HepG2 (cell line): ENCODE measurements around the gene ANKK1. TPM values are rescaled to one million over a fixed set of nuclear protein-coding genes. Genes with fewer than 3 reads are reported as not detected.

Experiments
- ATAC-seq: fragments of 200-7000 bp; cut with Tn5 transposase; 3 replicates; pipeline ENCODE4 v1.9.1; 2020; ENCODE audit warnings: mild to moderate bottlenecking, moderate library complexity
- BruUV-seq: library from RNA; stranded (reverse); fragments of 400-500 nt; replicated peaks from 2 replicates; lab custom pipeline; 2021; lab: Mats Ljungman, UMichigan
- CTCF ChIA-PET: fragments of 300-600 bp; formaldehyde crosslinking; extraction: SDS; loops from one replicate; lab custom pipeline; 2021; ENCODE audit warnings: low total read pairs, inconsistent platforms, low intra/inter-chr PET ratio; lab: Yijun Ruan, JAX
- POLR2A ChIA-PET: fragments of 350-600 bp; sonication (Branson Sonifier 250); formaldehyde crosslinking; loops from one replicate; lab custom pipeline; 2020; ENCODE audit warnings: antibody characterized with exemption, inconsistent platforms; lab: Yijun Ruan, JAX
- DNase-seq: peaks from one replicate; pipeline ENCODE4 v3.0.0-alpha.2; 2015; ENCODE audit warnings: low spot score
- FAIRE-seq: peaks from 3 replicates; lab custom pipeline; 2011; peaks lifted over from hg19 to GRCh38; lab: Jason Lieb, UNC
- H2AFZ ChIP-seq: one replicate; pipeline ENCODE4 v1.6.1; 2011; ENCODE audit warnings: low read length, inconsistent platforms
- H3K27ac ChIP-seq: fragments of 300-600 bp; 3 replicates; pipeline ENCODE4 v1.8.0; 2011; ENCODE audit warnings: mixed run types, mild to moderate bottlenecking, mixed read lengths, low read length, inconsistent platforms; ENCODE audit not compliant: insufficient read depth; ENCODE audit errors: extremely low read length
- H3K27me3 ChIP-seq, 2 experiments: fragments of 200-600 bp in 1 of 2; 2 replicates in 1 of 2; 3 replicates in 1 of 2; pipeline versions ENCODE4 v1.6.0 to v1.8.0; 2011; ENCODE audit warnings: low read length in 2 of 2, mild to moderate bottlenecking in 2 of 2, moderate library complexity in 2 of 2, inconsistent platforms in 1 of 2; ENCODE audit not compliant: insufficient read depth in 2 of 2, control insufficient read depth in 1 of 2
- H3K36me3 ChIP-seq, 2 experiments: fragments of 200-600 bp in 1 of 2; replicated peaks in 1 of 2; 2 replicates in 1 of 2; 3 replicates in 1 of 2; pipeline versions ENCODE4 v1.5.1 to v1.8.0; 2011; ENCODE audit warnings: low read length in 2 of 2, inconsistent platforms in 1 of 2; ENCODE audit not compliant: insufficient read depth in 2 of 2, control insufficient read depth in 1 of 2
- H3K4me1 ChIP-seq: 2 replicates; pipeline ENCODE4 v1.5.1; 2012; ENCODE audit warnings: low read length, inconsistent platforms; ENCODE audit not compliant: insufficient read depth
- H3K4me2 ChIP-seq: 2 replicates; pipeline ENCODE4 v1.6.0; 2011; ENCODE audit warnings: low read depth, low read length, inconsistent platforms
- H3K4me3 ChIP-seq, 3 experiments: fragments of 200-600 bp in 1 of 3; sonication (generic), shearing (Covaris generic) in 1 of 3; replicated peaks in 1 of 3; 2 replicates each; pipeline ENCODE4 v1.5.1; 2011 to 2016; ENCODE audit warnings: low read length in 3 of 3, inconsistent platforms in 2 of 3, low read depth in 2 of 3, mild to moderate bottlenecking in 2 of 3, control low read depth in 1 of 3, mixed read lengths in 1 of 3; ENCODE audit not compliant: insufficient read depth in 1 of 3
- H3K79me2 ChIP-seq: one replicate; pipeline ENCODE4 v1.6.1; 2011; ENCODE audit warnings: low read length, inconsistent platforms; ENCODE audit not compliant: insufficient read depth
- H3K9ac ChIP-seq: 2 replicates; pipeline ENCODE4 v1.6.0; 2011; ENCODE audit warnings: mild to moderate bottlenecking, low read depth, low read length, inconsistent platforms; ENCODE audit not compliant: insufficient read depth
- H3K9me3 ChIP-seq: 2 replicates; pipeline ENCODE4 v1.5.1; 2012; ENCODE audit warnings: mild to moderate bottlenecking, low read length
- H4K20me1 ChIP-seq: 2 replicates; pipeline ENCODE4 v1.6.0; 2011; ENCODE audit warnings: inconsistent platforms, mild to moderate bottlenecking, low read length, moderate library complexity; ENCODE audit not compliant: insufficient read depth
- ELF1 ChIP-seq: sonication (generic); formaldehyde crosslinking; IDR thresholded peaks from 2 replicates; pipeline ENCODE4 v1.4.0; 2020; ENCODE audit warnings: missing genetic modification reagents
- EP300 ChIP-seq, 3 experiments: sonication (generic) in 1 of 3; formaldehyde crosslinking in 1 of 3; IDR thresholded peaks; 2 replicates each; pipeline versions ENCODE4 v1.5.1 to v1.6.1; 2011 to 2020; ENCODE audit warnings: low read depth in 2 of 3, low read length in 2 of 3, borderline replicate concordance in 1 of 3, improper control_type of control experiment in 1 of 3, mild to moderate bottlenecking in 1 of 3, missing genetic modification reagents in 1 of 3, moderate library complexity in 1 of 3
- HOXA9 ChIP-seq: sonication (generic); formaldehyde crosslinking; IDR thresholded peaks from 2 replicates; pipeline ENCODE4 v1.8.1; 2022; ENCODE audit warnings: missing genetic modification reagents, mild to moderate bottlenecking, moderate library complexity, borderline replicate concordance
- MED8 ChIP-seq: sonication (generic); formaldehyde crosslinking; IDR thresholded peaks from 2 replicates; pipeline ENCODE4 v1.8.1; 2023; ENCODE audit warnings: mild to moderate bottlenecking, missing genetic modification reagents; ENCODE audit not compliant: insufficient replicate concordance
- NBN ChIP-seq: fragments of 450-650 bp; conservative IDR thresholded peaks from 2 replicates; pipeline ENCODE4 v1.6.1; 2017
- NR2C2 ChIP-seq: sonication (generic); formaldehyde crosslinking; IDR thresholded peaks from 2 replicates; pipeline ENCODE4 v1.4.0; 2020; ENCODE audit warnings: missing genetic modification reagents, mild to moderate bottlenecking, moderate library complexity, borderline replicate concordance
- PTBP1 ChIP-seq: fragments of 200-400 bp; formaldehyde crosslinking; IDR thresholded peaks from 2 replicates; pipeline ENCODE4 v1.6.1; 2018; ENCODE audit warnings: low read length, low read depth; ENCODE audit not compliant: poor library complexity, severe bottlenecking
- ZBTB26 ChIP-seq: IDR thresholded peaks from 2 replicates; pipeline ENCODE4 v1.6.1; 2016; ENCODE audit warnings: missing compliant biosample characterization, missing genetic modification reagents, borderline replicate concordance
- ZFP62 ChIP-seq: sonication (generic); formaldehyde crosslinking; IDR thresholded peaks from 2 replicates; pipeline ENCODE4 v1.4.0; 2020; ENCODE audit warnings: missing genetic modification reagents
- ZFP90 ChIP-seq: sonication (generic); formaldehyde crosslinking; IDR thresholded peaks from 2 replicates; pipeline ENCODE4 v1.8.0; 2022; ENCODE audit warnings: missing genetic modification reagents, mild to moderate bottlenecking, inconsistent platforms, borderline replicate concordance
- ZNF20 ChIP-seq: sonication (generic); formaldehyde crosslinking; IDR thresholded peaks from 2 replicates; pipeline ENCODE4 v1.4.0; 2020; ENCODE audit warnings: mild to moderate bottlenecking, moderate library complexity, missing genetic modification reagents
- ZNF333 ChIP-seq: sonication (generic); formaldehyde crosslinking; IDR thresholded peaks from 2 replicates; pipeline ENCODE4 v1.4.0; 2020; ENCODE audit warnings: mild to moderate bottlenecking, missing genetic modification reagents, borderline replicate concordance
- ZNF451 ChIP-seq: sonication (generic); formaldehyde crosslinking; IDR thresholded peaks from 2 replicates; pipeline ENCODE4 v1.5.0; 2020; ENCODE audit warnings: mild to moderate bottlenecking, missing genetic modification reagents
- ZNF749 ChIP-seq: sonication (generic); formaldehyde crosslinking; IDR thresholded peaks from 2 replicates; pipeline ENCODE4 v1.8.0; 2022; ENCODE audit warnings: mild to moderate bottlenecking, missing genetic modification reagents, moderate library complexity, borderline replicate concordance
- WGBS: methylation state at CpG from one replicate; pipeline ENCODE4 v1.1.6; 2017; ENCODE audit warnings: low lambda C conversion rate; 5-methylcytosine and 5-hydroxymethylcytosine counted together
- in situ Hi-C: cut with HindIII; loops from 2 replicates; pipeline ENCODE4 v1.10.0; 2017; ENCODE audit warnings: low pct_unique_long_range_greater_than_20kb; ENCODE audit not compliant: extremely low pct_ligation_motif_present
- intact Hi-C: fragments of 100-400 bp; cut with micrococcal nuclease; formaldehyde crosslinking; loops from one replicate; pipeline ENCODE4 v1.10.0; 2022; ENCODE audit not compliant: unreplicated experiment
- polyA plus RNA-seq, 8 experiments: library from polyadenylated mRNA; depleted of rRNA in 3 of 8; stranded (reverse) in 7 of 8; unstranded in 1 of 8; fragments of >200 nt; fragmentation: Illumina TruSeq in 4 of 8; extraction: Trizol in 4 of 8; gene quantifications; 2 replicates each; pipeline versions ENCODE4 v1.2.1 to v1.2.3, GENCODE V29; 2011 to 2016; ENCODE audit warnings: low read depth in 4 of 8, missing spikeins in 1 of 8, mixed read lengths in 1 of 8; ENCODE audit not compliant: insufficient read depth in 1 of 8
- total RNA-seq, 5 experiments: library from RNA; depleted of rRNA; stranded (reverse); fragments of >200 nt; fragmentation: Illumina TruSeq; extraction: Trizol; gene quantifications; 2 replicates each; pipeline ENCODE4 v1.2.3, GENCODE V29; 2016; ENCODE audit warnings: low read depth in 1 of 5
- TF ChIP-seq, protein P1 (sequence below): sonication (generic); formaldehyde crosslinking; IDR thresholded peaks from 2 replicates; pipeline ENCODE4 v1.5.0; 2020; ENCODE audit warnings: mild to moderate bottlenecking, missing genetic modification reagents

Gene ANKK1
- total and polyA plus RNA-seq, 2 of the 13 experiments (the other 11 are each of a cell fraction or from before 2014, with no cell fraction given): 0.04 to 0.22 TPM

- Histone ChIP-seq H3K36me3 (no peaks in the 10 kb centered on the region), H3K4me3 (no peak overlapping the region), H3K4me2 (no peak overlapping the region), H3K4me1 (no peaks in the 10 kb centered on the region), H3K9me3 (no peaks in the 10 kb centered on the region), H3K27ac (no peak overlapping the region), H3K79me2 (no peaks in the 10 kb centered on the region), H2AFZ (no peak overlapping the region), H3K9ac (no peak overlapping the region), H3K27me3 (peaks cover 0 to 7% of the 10 kb centered on the region in 2 experiments; a peak in 1 of 5 replicates), H4K20me1 (no peaks in the 10 kb centered on the region)
- in situ Hi-C loops (no loop called here), intact Hi-C loops (no loop called here)
- no peak for DNase-seq
- WGBS: 42% methylated on average over 4 of the region's 4 CpGs
- TF ChIP-seq ZFP90 (CRISPR knock-in tag) (no peak), ZBTB26 (CRISPR knock-in tag) (no peak), ELF1 (CRISPR knock-in tag) (no peak), HOXA9 (CRISPR knock-in tag) (no peak), PTBP1 (no peak), ZFP62 (CRISPR knock-in tag) (no peak), ZNF333 (no peak), NR2C2 (CRISPR knock-in tag) (no peak), EP300 (IDR thresholded peaks at IDR 0.05; ENCODE audit: low read depth in 2 of 2, low read length in 2 of 2) (no peak), EP300 (CRISPR knock-in tag; IDR thresholded peaks at IDR 0.05; ENCODE audit: borderline replicate concordance) (no peak), ZNF451 (CRISPR knock-in tag) (no peak), ZNF20 (CRISPR knock-in tag) (no peak), MED8 (CRISPR knock-in tag) (no peak), NBN (no peak), ZNF749 (CRISPR knock-in tag) (no peak)
- TF ChIP-seq, protein P1, sequence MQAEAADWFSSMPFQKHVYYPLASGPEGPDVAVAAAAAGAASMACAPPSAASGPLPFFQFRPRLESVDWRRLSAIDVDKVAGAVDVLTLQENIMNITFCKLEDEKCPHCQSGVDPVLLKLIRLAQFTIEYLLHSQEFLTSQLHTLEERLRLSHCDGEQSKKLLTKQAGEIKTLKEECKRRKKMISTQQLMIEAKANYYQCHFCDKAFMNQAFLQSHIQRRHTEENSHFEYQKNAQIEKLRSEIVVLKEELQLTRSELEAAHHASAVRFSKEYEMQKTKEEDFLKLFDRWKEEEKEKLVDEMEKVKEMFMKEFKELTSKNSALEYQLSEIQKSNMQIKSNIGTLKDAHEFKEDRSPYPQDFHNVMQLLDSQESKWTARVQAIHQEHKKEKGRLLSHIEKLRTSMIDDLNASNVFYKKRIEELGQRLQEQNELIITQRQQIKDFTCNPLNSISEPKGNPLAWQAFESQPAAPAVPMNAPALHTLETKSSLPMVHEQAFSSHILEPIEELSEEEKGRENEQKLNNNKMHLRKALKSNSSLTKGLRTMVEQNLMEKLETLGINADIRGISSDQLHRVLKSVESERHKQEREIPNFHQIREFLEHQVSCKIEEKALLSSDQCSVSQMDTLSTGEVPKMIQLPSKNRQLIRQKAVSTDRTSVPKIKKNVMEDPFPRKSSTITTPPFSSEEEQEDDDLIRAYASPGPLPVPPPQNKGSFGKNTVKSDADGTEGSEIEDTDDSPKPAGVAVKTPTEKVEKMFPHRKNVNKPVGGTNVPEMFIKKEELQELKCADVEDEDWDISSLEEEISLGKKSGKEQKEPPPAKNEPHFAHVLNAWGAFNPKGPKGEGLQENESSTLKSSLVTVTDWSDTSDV (CRISPR knock-in tag): no peak
- BruUV-seq: no TSS peak
- FAIRE-seq: no peak
- ChIA-PET CTCF (no interaction called here), POLR2A (no interaction called here)
- no peak for ATAC-seq
Measured at GRCh38 chr11:113431746-113432145, 44.2 kb downstream of the ANKK1 start.
